ENCODE results near the gene SPINK1.
"Not testable (repeated sequence)": the region's sequence is repeated elsewhere in the genome, so short reads cannot be mapped to it uniquely, and the experiment has no call there.

The SPINK1 gene

GRCh38 chr5:147830035-147830434 lies 1.4 kb downstream of the SPINK1 start:
- ChIA-PET POLR2A (no interaction called here), CTCF (no interaction called here)
- H3K4me3 ChIP-seq (ENCODE audit: low read depth, low read length), result no peak overlapping the region
- TF ChIP-seq, protein P1, sequence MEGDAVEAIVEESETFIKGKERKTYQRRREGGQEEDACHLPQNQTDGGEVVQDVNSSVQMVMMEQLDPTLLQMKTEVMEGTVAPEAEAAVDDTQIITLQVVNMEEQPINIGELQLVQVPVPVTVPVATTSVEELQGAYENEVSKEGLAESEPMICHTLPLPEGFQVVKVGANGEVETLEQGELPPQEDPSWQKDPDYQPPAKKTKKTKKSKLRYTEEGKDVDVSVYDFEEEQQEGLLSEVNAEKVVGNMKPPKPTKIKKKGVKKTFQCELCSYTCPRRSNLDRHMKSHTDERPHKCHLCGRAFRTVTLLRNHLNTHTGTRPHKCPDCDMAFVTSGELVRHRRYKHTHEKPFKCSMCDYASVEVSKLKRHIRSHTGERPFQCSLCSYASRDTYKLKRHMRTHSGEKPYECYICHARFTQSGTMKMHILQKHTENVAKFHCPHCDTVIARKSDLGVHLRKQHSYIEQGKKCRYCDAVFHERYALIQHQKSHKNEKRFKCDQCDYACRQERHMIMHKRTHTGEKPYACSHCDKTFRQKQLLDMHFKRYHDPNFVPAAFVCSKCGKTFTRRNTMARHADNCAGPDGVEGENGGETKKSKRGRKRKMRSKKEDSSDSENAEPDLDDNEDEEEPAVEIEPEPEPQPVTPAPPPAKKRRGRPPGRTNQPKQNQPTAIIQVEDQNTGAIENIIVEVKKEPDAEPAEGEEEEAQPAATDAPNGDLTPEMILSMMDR (IDR thresholded peaks at IDR 0.05; ENCODE audit: insufficient read depth, low read length, missing control alignments), result no peak
- no peak for DNase-seq (ENCODE audit: low read depth, low spot score)

DNA sequence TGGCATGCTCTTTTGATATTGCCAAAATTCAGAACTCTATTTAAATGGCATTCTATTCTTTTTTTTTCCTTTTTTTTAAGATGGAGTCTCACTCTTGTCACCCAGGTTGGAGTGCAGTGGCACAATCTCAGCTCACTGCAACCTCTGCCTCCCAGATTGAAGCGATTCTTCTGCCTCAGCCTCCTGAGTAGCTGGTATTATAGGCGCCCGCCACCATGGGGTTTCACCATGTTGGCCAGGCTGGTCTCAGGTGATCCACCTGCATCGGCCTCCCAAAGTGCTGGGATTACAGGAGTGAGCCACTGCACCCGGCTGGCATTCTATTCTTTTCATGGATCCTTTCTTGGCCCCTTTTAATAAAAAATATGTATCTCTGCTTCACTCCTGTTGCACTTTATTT lies 4.5 kb downstream of the SPINK1 start:
- POLR2A ChIA-PET; DNase-seq (ENCODE audit: low read depth, low spot score); CTCF ChIA-PET: not testable (repeated sequence)

GRCh38 chr5:147826361-147826760 lies 5.1 kb downstream of the SPINK1 start:
- TF ChIP-seq, protein P1 (IDR thresholded peaks at IDR 0.05; ENCODE audit: insufficient read depth, low read length, missing control alignments), result no peak
- ChIA-PET CTCF (interaction anchor here (5.4 kb wide), 1 partner anchor 198 kb away, joined by 106 read pairs; no protein-coding TSS in a partner anchor), POLR2A (no interaction called here)
- H3K4me3 ChIP-seq (ENCODE audit: low read depth, low read length), result no peak overlapping the region
- no peak for DNase-seq (ENCODE audit: low read depth, low spot score)

More for the DNA sequence above, 4.5 kb downstream of the SPINK1 start:
- H3K4me3 ChIP-seq (ENCODE audit: low read depth, low read length), result not testable (repeated sequence)

GRCh38 chr5:147822686-147823491 lies 8.6 kb downstream of the SPINK1 start:
- ChIA-PET CTCF (interaction anchor here (0.7 to 5.4 kb wide), 12 partner anchors 10 to 854 kb away, joined by 3 to 106 read pairs (median 4); no protein-coding TSS in a partner anchor), POLR2A (no interaction called here)
- DNase-seq (ENCODE audit: low read depth, low spot score), result peak; percentile 17
- TF ChIP-seq, protein P1 (IDR thresholded peaks at IDR 0.05; ENCODE audit: insufficient read depth, low read length, missing control alignments), result peak; percentile 65
- H3K4me3 ChIP-seq (ENCODE audit: low read depth, low read length), result no peak overlapping the region

DNA sequence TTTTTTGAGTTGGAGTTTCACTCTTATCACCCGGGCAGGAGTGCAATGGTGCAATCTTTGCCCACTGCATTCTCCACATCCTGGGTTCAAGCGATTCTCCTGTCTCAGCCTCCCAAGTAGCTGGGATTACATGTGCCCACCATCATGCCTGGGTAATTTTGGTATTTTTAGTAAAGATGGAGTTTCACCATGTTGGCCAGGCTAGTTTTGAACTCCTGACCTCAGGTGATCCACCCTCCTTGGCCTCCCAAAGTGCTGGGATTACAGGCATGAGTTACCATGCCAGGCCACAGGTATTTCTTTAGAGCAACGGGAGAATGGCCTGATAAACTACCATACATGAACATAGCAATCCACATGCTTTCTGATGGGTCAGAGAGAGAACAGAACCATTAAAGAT lies 9.2 kb downstream of the SPINK1 start:
- DNase-seq (ENCODE audit: low read depth, low spot score); H3K4me3 ChIP-seq (ENCODE audit: low read depth, low read length); POLR2A ChIA-PET: not testable (repeated sequence)
- CTCF ChIA-PET, result interaction anchor here (1.0 to 5.4 kb wide), 9 partner anchors 11 to 244 kb away, joined by 3 to 106 read pairs (median 5); no protein-coding TSS in a partner anchor

DNA sequence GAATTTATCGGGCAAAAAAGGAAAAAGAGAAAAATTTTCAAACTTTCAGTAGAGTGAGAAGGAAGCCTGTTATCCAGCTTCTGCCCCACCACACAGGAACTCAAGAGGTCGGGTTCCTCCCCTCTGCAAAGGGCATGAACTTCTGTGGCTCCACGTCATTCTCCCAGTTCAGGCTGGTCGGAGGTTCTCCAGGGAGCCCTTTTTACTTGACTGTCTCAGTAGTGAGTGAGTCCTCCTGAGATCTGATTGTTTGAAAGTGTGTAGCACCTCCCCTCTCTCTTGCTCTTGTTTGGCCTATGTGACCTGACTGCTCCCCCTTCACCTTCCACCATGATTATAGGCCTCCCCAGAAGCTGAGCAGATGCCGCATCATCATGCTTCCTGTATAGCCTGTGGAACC lies 9.7 kb downstream of the SPINK1 start:
- TF ChIP-seq, protein P1 (IDR thresholded peaks at IDR 0.05; ENCODE audit: insufficient read depth, low read length, missing control alignments), result no peak
- CTCF ChIA-PET, result interaction anchor here (1.2 to 5.4 kb wide), 3 partner anchors 11 to 193 kb away, joined by 3 to 106 read pairs (median 10); no protein-coding TSS in a partner anchor
- POLR2A ChIA-PET, result no interaction called here
- H3K4me3 ChIP-seq (ENCODE audit: low read depth, low read length), result no peak overlapping the region
- DNase-seq (ENCODE audit: low read depth, low spot score), result no peak

- H3K4me3 ChIP-seq (ENCODE audit: low read depth, low read length), result no peak overlapping the region
- TF ChIP-seq, protein P1 (IDR thresholded peaks at IDR 0.05; ENCODE audit: insufficient read depth, low read length, missing control alignments), result no peak
- no peak for DNase-seq (ENCODE audit: low read depth, low spot score)
- POLR2A ChIA-PET, result no interaction called here
- CTCF ChIA-PET, result interaction anchor here (1.1 to 1.5 kb wide), 2 partner anchors 190 to 191 kb away, joined by 5 to 15 read pairs; no protein-coding TSS in a partner anchor
These were observed 12.2 kb downstream of the SPINK1 start for GRCh38 chr5:147819261-147819770.

Measured in AG04449 (cell line).